ENCODE measurements around the gene ACTA1. TPM values are rescaled to one million over a fixed set of nuclear protein-coding genes. Genes with fewer than 3 reads are reported as not detected.

Gene ACTA1
- total and polyA plus RNA-seq, 2 donors (not counting 3 experiments of a cell fraction or from before 2014, with no cell fraction given) = 0.22 to 0.33 TPM

GRCh38 chr1:229407206-229408026 is 26.5 kb downstream of the ACTA1 start:
- no peak for TF ChIP-seq POLR2A (IDR thresholded peaks at IDR 0.05; ENCODE audit: low read depth, low read length)
- no peak for TF ChIP-seq GATA2 (IDR thresholded peaks at IDR 0.05; ENCODE audit: insufficient read depth, insufficient read length, low read depth, low read length)
- TF ChIP-seq EZH2 (IDR thresholded peaks at IDR 0.05; ENCODE audit: borderline replicate concordance, low read depth, low read length, severe bottlenecking) = no peak
- no peak for TF ChIP-seq MAX (IDR thresholded peaks at IDR 0.05; ENCODE audit: insufficient read depth, insufficient read length)
- no peak for TF ChIP-seq MYC (IDR thresholded peaks at IDR 0.05; ENCODE audit: low read depth, low read length)
- no peak for TF ChIP-seq CTCF (IDR thresholded peaks at IDR 0.05; ENCODE audit: extremely low read depth in 1 of 2, insufficient read depth in 1 of 2, low read depth in 1 of 2, low read length in 2 of 2)
- TF ChIP-seq JUN (IDR thresholded peaks at IDR 0.05; ENCODE audit: borderline replicate concordance, insufficient read depth, insufficient read length, low read depth) = no peak
- no peak for TF ChIP-seq POLR2AphosphoS5 (IDR thresholded peaks at IDR 0.05; ENCODE audit: insufficient read depth, low read depth, low read length)
- TF ChIP-seq FOS (IDR thresholded peaks at IDR 0.05; ENCODE audit: borderline replicate concordance, insufficient read depth, low read length) = no peak
- BruUV-seq (replicated peaks) = no TSS peak
- Histone ChIP-seq H2AFZ (ENCODE audit: low read depth, low read length) (no peak overlapping the region), H3K79me2 (ENCODE audit: control insufficient read depth, insufficient read depth, low read length) (no peaks in the 10 kb centered on the region), H3K27me3 (ENCODE audit: control insufficient read depth in 2 of 2, insufficient read depth in 2 of 2, low read length in 2 of 2) (peaks cover 36 to 37% of the 10 kb centered on the region in 2 experiments), H3K9me3 (replicated peaks; ENCODE audit: control insufficient read depth, insufficient read depth, low read length) (no peaks in the 10 kb centered on the region), H3K9ac (replicated peaks; ENCODE audit: extremely low read depth, insufficient read depth, low read length) (no peak overlapping the region), H3K4me1 (ENCODE audit: control insufficient read depth, extremely low read depth, insufficient read depth, low read length) (no peaks in the 10 kb centered on the region), H3K9me1 (replicated peaks; ENCODE audit: control insufficient read depth, extremely low read depth, insufficient read depth, low read length) (no peaks in the 10 kb centered on the region), H3K4me2 (ENCODE audit: insufficient read depth, low read length) (no peak overlapping the region), H3K36me3 (ENCODE audit: control insufficient read depth in 2 of 2, extremely low read depth in 1 of 2, insufficient read depth in 2 of 2, low read length in 2 of 2) (no peaks in the 10 kb centered on the region), H3K27ac (ENCODE audit: insufficient read depth, low read depth, low read length) (no peak overlapping the region), H4K20me1 (replicated peaks; ENCODE audit: control insufficient read depth, extremely low read depth, insufficient read depth, low read length) (no peaks in the 10 kb centered on the region), H3K4me3 (replicated peaks in 1 of 3; ENCODE audit: insufficient read depth in 1 of 3, low read depth in 1 of 3, low read length in 3 of 3) (no peak overlapping the region)
- CTCF ChIA-PET = interaction anchor here (1.0 to 2.1 kb wide), 2 partner anchors 10 to 13 kb away, joined by 3 to 6 read pairs; no protein-coding TSS in a partner anchor
- dilution Hi-C loops (cut with MboI; ENCODE audit: extremely low pct_ligation_motif_present, low sequenced_read_pairs) (no loop called here), intact Hi-C loops (cut with micrococcal nuclease) (no loop called here)
- DNase-seq (ENCODE audit: low read depth, low spot score) = no peak
- POLR2A ChIA-PET = interaction anchor here (1.2 kb wide), 1 partner anchor 23 kb away, joined by 3 read pairs; no protein-coding TSS in a partner anchor
- FAIRE-seq = no peak
